ENCODE measurements around the gene CNN2.

DNA sequence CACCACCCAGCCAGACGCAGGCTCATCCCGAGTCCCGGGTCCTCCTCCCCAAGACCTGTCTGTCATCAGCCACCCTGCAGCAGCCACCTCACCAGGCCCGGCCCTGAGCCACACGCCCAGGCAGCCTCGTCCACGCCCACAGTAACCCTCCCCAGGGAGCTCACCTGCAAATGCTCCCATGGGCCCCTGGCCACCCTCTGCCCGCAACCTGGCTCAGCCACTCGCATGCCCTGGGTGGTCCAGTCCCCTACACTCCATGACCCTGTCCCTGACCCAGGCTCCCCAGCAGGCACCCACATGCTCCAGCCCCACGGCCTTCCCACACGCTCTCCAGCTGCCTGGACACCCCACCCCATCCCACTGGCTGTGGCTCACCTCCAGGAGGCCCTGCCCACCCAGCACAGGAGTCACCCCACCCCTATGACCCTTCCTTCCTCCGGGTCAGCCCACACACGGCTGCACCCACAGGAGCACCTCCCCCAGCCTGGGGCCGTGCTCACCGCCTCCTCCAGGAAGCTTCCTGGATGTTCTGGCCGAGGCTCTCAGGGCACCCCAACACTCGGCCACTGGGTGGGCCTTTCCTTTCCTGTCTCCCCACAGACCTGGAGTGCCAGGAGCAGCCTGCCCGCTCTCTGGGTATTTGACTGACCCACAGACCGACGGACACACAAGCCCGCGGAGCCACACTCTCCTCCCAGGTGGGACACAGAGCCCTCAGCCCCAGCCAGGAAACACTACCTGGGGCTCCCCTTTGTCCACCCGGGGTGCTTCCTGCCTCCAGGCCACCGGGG is 9.1 kb upstream of the CNN2 start:
- no peak for TF ChIP-seq CTCF (IDR thresholded peaks at IDR 0.05)
- no peak for TF ChIP-seq POLR2A (IDR thresholded peaks at IDR 0.05; ENCODE audit: low read length)
- TF ChIP-seq ZC3H11A (IDR thresholded peaks at IDR 0.05): no peak
- TF ChIP-seq GATA3 (IDR thresholded peaks at IDR 0.05; ENCODE audit: borderline replicate concordance): no peak
- TF ChIP-seq, protein P1, sequence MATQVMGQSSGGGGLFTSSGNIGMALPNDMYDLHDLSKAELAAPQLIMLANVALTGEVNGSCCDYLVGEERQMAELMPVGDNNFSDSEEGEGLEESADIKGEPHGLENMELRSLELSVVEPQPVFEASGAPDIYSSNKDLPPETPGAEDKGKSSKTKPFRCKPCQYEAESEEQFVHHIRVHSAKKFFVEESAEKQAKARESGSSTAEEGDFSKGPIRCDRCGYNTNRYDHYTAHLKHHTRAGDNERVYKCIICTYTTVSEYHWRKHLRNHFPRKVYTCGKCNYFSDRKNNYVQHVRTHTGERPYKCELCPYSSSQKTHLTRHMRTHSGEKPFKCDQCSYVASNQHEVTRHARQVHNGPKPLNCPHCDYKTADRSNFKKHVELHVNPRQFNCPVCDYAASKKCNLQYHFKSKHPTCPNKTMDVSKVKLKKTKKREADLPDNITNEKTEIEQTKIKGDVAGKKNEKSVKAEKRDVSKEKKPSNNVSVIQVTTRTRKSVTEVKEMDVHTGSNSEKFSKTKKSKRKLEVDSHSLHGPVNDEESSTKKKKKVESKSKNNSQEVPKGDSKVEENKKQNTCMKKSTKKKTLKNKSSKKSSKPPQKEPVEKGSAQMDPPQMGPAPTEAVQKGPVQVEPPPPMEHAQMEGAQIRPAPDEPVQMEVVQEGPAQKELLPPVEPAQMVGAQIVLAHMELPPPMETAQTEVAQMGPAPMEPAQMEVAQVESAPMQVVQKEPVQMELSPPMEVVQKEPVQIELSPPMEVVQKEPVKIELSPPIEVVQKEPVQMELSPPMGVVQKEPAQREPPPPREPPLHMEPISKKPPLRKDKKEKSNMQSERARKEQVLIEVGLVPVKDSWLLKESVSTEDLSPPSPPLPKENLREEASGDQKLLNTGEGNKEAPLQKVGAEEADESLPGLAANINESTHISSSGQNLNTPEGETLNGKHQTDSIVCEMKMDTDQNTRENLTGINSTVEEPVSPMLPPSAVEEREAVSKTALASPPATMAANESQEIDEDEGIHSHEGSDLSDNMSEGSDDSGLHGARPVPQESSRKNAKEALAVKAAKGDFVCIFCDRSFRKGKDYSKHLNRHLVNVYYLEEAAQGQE (IDR thresholded peaks at IDR 0.05): no peak
- TF ChIP-seq RAD21 (conservative IDR thresholded peaks at IDR 0.05 in 1 of 2, IDR thresholded peaks at IDR 0.05 in 1 of 2): no peak
- TF ChIP-seq BHLHE40 (IDR thresholded peaks at IDR 0.05; ENCODE audit: low read depth, low read length): no peak
- TF ChIP-seq JUN (IDR thresholded peaks at IDR 0.05): no peak
- TF ChIP-seq RCOR1 (IDR thresholded peaks at IDR 0.05; ENCODE audit: low read depth, low read length): no peak
- TF ChIP-seq, protein P2, sequence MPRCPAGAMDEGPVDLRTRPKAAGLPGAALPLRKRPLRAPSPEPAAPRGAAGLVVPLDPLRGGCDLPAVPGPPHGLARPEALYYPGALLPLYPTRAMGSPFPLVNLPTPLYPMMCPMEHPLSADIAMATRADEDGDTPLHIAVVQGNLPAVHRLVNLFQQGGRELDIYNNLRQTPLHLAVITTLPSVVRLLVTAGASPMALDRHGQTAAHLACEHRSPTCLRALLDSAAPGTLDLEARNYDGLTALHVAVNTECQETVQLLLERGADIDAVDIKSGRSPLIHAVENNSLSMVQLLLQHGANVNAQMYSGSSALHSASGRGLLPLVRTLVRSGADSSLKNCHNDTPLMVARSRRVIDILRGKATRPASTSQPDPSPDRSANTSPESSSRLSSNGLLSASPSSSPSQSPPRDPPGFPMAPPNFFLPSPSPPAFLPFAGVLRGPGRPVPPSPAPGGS (IDR thresholded peaks at IDR 0.05): no peak
- TF ChIP-seq MYC (IDR thresholded peaks at IDR 0.05; ENCODE audit: borderline replicate concordance, low read length): no peak
- no peak for TF ChIP-seq EP300 (IDR thresholded peaks at IDR 0.05)
- no peak for TF ChIP-seq ZSCAN20 (CRISPR knock-in tag; IDR thresholded peaks at IDR 0.05)
- TF ChIP-seq JUNB (IDR thresholded peaks at IDR 0.05): no peak
